Breast epithelium (tissue), 4 donors: ENCODE measurements around the gene ADCY6. TPM values are rescaled to one million over a fixed set of nuclear protein-coding genes. Genes with fewer than 3 reads are reported as not detected.
A peak's percentile ranks its signal among the peaks of the same experiment; 100 is the strongest.

Experiments
- DNase-seq, 2 donors: peaks; one replicate each; pipeline ENCODE4 v3.0.0-alpha.2; 2019; ENCODE audit warnings: low spot score in 2 of 2
- H3K27ac ChIP-seq, 2 donors: fragments of 200-600 bp; sonication (generic) in 1 of 2; one replicate each; pipeline ENCODE4 v1.5.1; 2016 to 2019; ENCODE audit warnings: mild to moderate bottlenecking in 1 of 2
- H3K27me3 ChIP-seq, 2 donors: fragments of 200-600 bp; sonication (generic) in 1 of 2; one replicate each; pipeline versions ENCODE4 v1.5.1 to v1.6.0; 2017 to 2019; ENCODE audit warnings: control low read depth in 1 of 2, mild to moderate bottlenecking in 1 of 2
- H3K36me3 ChIP-seq: fragments of 200-600 bp; one replicate; pipeline ENCODE4 v1.5.1; 2019
- H3K4me1 ChIP-seq, 2 donors: fragments of 200-600 bp; sonication (generic); one replicate each; pipeline ENCODE4 v1.5.1; 2016 to 2019; ENCODE audit warnings: control low read depth in 1 of 2
- H3K4me3 ChIP-seq, 3 donors: fragments of 200-600 bp; sonication (generic); 1 replicate in 2 of 3; 2 replicates in 1 of 3; pipeline ENCODE4 v1.5.1; 2016 to 2019; ENCODE audit warnings: mild to moderate bottlenecking in 3 of 3, moderate library complexity in 2 of 3
- H3K9me3 ChIP-seq, 2 donors: fragments of 200-600 bp; sonication (generic) in 1 of 2; one replicate each; pipeline ENCODE4 v1.5.1; 2016 to 2019; ENCODE audit warnings: control low read depth in 1 of 2
- CTCF ChIP-seq, 3 donors: fragments of 450-650 bp; IDR thresholded peaks; one replicate each; pipeline ENCODE4 v1.5.1; 2016 to 2017; ENCODE audit warnings: antibody characterized with exemption in 3 of 3, mild to moderate bottlenecking in 3 of 3, moderate library complexity in 3 of 3
- POLR2A ChIP-seq: fragments of 450-650 bp; IDR thresholded peaks from one replicate; pipeline ENCODE4 v1.6.1; 2016; ENCODE audit warnings: antibody characterized with exemption, mild to moderate bottlenecking, moderate library complexity
- POLR2AphosphoS5 ChIP-seq, 3 donors: sonication (generic); formaldehyde crosslinking; IDR thresholded peaks; one replicate each; pipeline ENCODE4 v1.6.1; 2017; ENCODE audit warnings: antibody characterized with exemption in 3 of 3
- intact Hi-C: fragments of 100-400 bp; cut with DNase I; formaldehyde crosslinking; loops from one replicate; pipeline ENCODE4 v1.15.1; 2023; ENCODE audit warnings: low total_unique reads
- total RNA-seq, 3 donors: library from RNA; depleted of rRNA; stranded (reverse); fragments of >200 nt; gene quantifications; one replicate each; pipeline ENCODE4 v1.1.0, GENCODE V29; 2016

ADCY6 gene
- total RNA-seq, 3 donors from 2014 or later, result 42.0 to 61.4 (median 46.7) TPM

- no peak for DNase-seq
- TF ChIP-seq POLR2AphosphoS5 (IDR thresholded peaks at IDR 0.05) (no peak), CTCF (IDR thresholded peaks at IDR 0.05) (no peak), POLR2A (no peak)
- no peaks in the 10 kb centered on the region for H3K27me3 ChIP-seq
- H3K4me1 ChIP-seq, result peaks cover 4 to 8% of the 10 kb centered on the region in 2 donors
- H3K27ac ChIP-seq, result peak overlapping the region; percentile 66 to 87
- intact Hi-C loops, result no loop called here
- peak overlapping the region; percentile 54 to 87 (median 70) for H3K4me3 ChIP-seq
- no peaks in the 10 kb centered on the region for H3K36me3 ChIP-seq
- no peaks in the 10 kb centered on the region for H3K9me3 ChIP-seq
Measured at GRCh38 chr12:48818831-48819590, 30.1 kb upstream of the ADCY6 start.

- peaks cover 4 to 8% of the 10 kb centered on the region in 2 donors for H3K4me1 ChIP-seq
- TF ChIP-seq POLR2A, result peak; percentile 26
- TF ChIP-seq POLR2AphosphoS5 (IDR thresholded peaks at IDR 0.05), result peak in 1 of 3 donors; percentile 12
- no peak for TF ChIP-seq CTCF (IDR thresholded peaks at IDR 0.05)
- intact Hi-C loops, result no loop called here
- no peaks in the 10 kb centered on the region for H3K27me3 ChIP-seq
- peak; percentile 57 to 74 for DNase-seq
- peak within 1 kb of the TSS; percentile 54 to 87 (median 70) for H3K4me3 ChIP-seq
- no peaks in the 10 kb centered on the region for H3K36me3 ChIP-seq
- H3K27ac ChIP-seq, result peak within 1 kb of the TSS; percentile 66 to 87
- no peaks in the 10 kb centered on the region for H3K9me3 ChIP-seq
Measured at GRCh38 chr12:48817873-48818830, 29.3 kb upstream of the ADCY6 start, which contains the start of gene CACNB3. Gene CACNB3 (plus strand): TSS chr12:48818496. CDS start chr12:48818930, 434 bp downstream.

- Histone ChIP-seq H3K4me1 (peaks cover 6 to 8% of the 10 kb centered on the region in 2 donors), H3K27me3 (no peaks in the 10 kb centered on the region), H3K27ac (peak overlapping the region in 1 of 2 donors; percentile 95), H3K9me3 (no peaks in the 10 kb centered on the region), H3K36me3 (no peaks in the 10 kb centered on the region), H3K4me3 (peak overlapping the region in 2 of 3 donors; percentile 77 to 98)
- DNase-seq, result no peak
- TF ChIP-seq POLR2A (no peak), CTCF (IDR thresholded peaks at IDR 0.05) (no peak), POLR2AphosphoS5 (IDR thresholded peaks at IDR 0.05) (no peak)
- intact Hi-C loops, result no loop called here
Measured at GRCh38 chr12:48816143-48816854, 27.4 kb upstream of the ADCY6 start.

- peaks cover 8% of the 10 kb centered on the region in 2 donors for H3K4me1 ChIP-seq
- H3K9me3 ChIP-seq, result no peaks in the 10 kb centered on the region
- peak; percentile 74 to 80 for DNase-seq
- H3K27me3 ChIP-seq, result no peaks in the 10 kb centered on the region
- H3K4me3 ChIP-seq, result peak overlapping the region; percentile 77 to 98 (median 85)
- H3K36me3 ChIP-seq, result no peaks in the 10 kb centered on the region
- intact Hi-C loops, result no loop called here
- peak overlapping the region; percentile 77 to 95 for H3K27ac ChIP-seq
- TF ChIP-seq CTCF (IDR thresholded peaks at IDR 0.05) (no peak), POLR2A (peak; percentile 43), POLR2AphosphoS5 (IDR thresholded peaks at IDR 0.05) (peak in 1 of 3 donors; percentile 51)
Measured at GRCh38 chr12:48815126-48816110, 26.5 kb upstream of the ADCY6 start.
